ENCODE measurements around the gene DNAH5.

DNA sequence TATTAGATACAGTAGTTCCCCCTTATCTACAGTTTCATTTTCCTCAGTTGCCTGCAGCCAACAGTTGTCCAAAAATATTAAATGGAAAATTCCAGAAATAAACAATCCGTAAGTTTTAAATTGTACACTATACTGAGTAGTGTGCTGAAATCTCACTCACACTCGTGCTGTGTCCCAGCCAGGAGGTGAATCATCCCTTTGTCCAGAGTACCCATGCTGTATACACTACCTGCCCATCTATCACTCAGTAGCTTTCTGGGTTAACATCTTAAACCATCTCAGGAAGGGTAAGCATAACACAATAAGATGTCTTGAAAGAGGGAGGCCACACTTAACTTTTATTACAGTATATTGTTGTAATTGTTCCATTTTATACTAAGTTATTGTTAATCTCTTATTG, 31.7 kb upstream of the DNAH5 start:
- TF ChIP-seq FOXM1 (IDR thresholded peaks at IDR 0.05; ENCODE audit: borderline replicate concordance), result no peak
- TF ChIP-seq NFRKB (IDR thresholded peaks at IDR 0.05), result no peak
- no peak for TF ChIP-seq SUZ12 (IDR thresholded peaks at IDR 0.05)
- TF ChIP-seq ZNF384 (IDR thresholded peaks at IDR 0.05), result no peak
- no peak for TF ChIP-seq ARNT (IDR thresholded peaks at IDR 0.05)
- no peak for TF ChIP-seq TARDBP (IDR thresholded peaks at IDR 0.05)
